ENCODE measurements around the gene TMEM86B.

The TMEM86B gene

GRCh38 chr19:55230329-55230728, 1.8 kb upstream of the TMEM86B start:
- Histone ChIP-seq H3K36me3 (peaks cover 49 to 92% (median 68%) of the 10 kb centered on the region in 3 donors), H3K27me3 (no peaks in the 10 kb centered on the region), H3K9me3 (no peaks in the 10 kb centered on the region), H3K4me1 (no peaks in the 10 kb centered on the region), H3K4me3 (no peak overlapping the region), H3K27ac (no peak overlapping the region)
- TF ChIP-seq CTCF (IDR thresholded peaks at IDR 0.05), result no peak
- no peak for DNase-seq
- intact Hi-C loops (cut with DNase I; ENCODE audit: low total_unique reads), result no loop called here

- peaks cover 49 to 87% (median 64%) of the 10 kb centered on the region in 3 donors for H3K36me3 ChIP-seq
- TF ChIP-seq CTCF (IDR thresholded peaks at IDR 0.05), result no peak
These were observed 1.2 kb upstream of the TMEM86B start for GRCh38 chr19:55229789-55230182.

GRCh38 chr19:55229145-55229788, 704 bp upstream of the TMEM86B start:
- no peak for DNase-seq
- no peaks in the 10 kb centered on the region for H3K27me3 ChIP-seq
- intact Hi-C loops (cut with DNase I; ENCODE audit: low total_unique reads), result no loop called here
- no peak for TF ChIP-seq CTCF (IDR thresholded peaks at IDR 0.05)
- no peak overlapping the region for H3K4me3 ChIP-seq
- no peaks in the 10 kb centered on the region for H3K9me3 ChIP-seq
- peaks cover 45 to 84% (median 64%) of the 10 kb centered on the region in 3 donors for H3K36me3 ChIP-seq
- H3K27ac ChIP-seq, result no peak overlapping the region
- H3K4me1 ChIP-seq, result no peaks in the 10 kb centered on the region

More at GRCh38 chr19:55229789-55230182, 1.2 kb upstream of the TMEM86B start:
- Histone ChIP-seq H3K27ac (no peak overlapping the region), H3K4me3 (no peak overlapping the region), H3K27me3 (no peaks in the 10 kb centered on the region), H3K4me1 (no peaks in the 10 kb centered on the region), H3K9me3 (no peaks in the 10 kb centered on the region)
- intact Hi-C loops (cut with DNase I; ENCODE audit: low total_unique reads), result no loop called here
- DNase-seq, result no peak

GRCh38 chr19:55228015-55228391, 560 bp downstream of the TMEM86B start:
- Histone ChIP-seq H3K27ac (no peak overlapping the region), H3K9me3 (no peaks in the 10 kb centered on the region), H3K27me3 (no peaks in the 10 kb centered on the region), H3K36me3 (peaks cover 33 to 82% (median 58%) of the 10 kb centered on the region in 3 donors), H3K4me3 (no peak overlapping the region), H3K4me1 (no peaks in the 10 kb centered on the region)
- DNase-seq, result no peak
- intact Hi-C loops (cut with DNase I; ENCODE audit: low total_unique reads), result no loop called here
- no peak for TF ChIP-seq CTCF (IDR thresholded peaks at IDR 0.05)

GRCh38 chr19:55227241-55228014, 1.1 kb downstream of the TMEM86B start:
- Histone ChIP-seq H3K4me3 (no peak overlapping the region), H3K9me3 (no peaks in the 10 kb centered on the region), H3K36me3 (peaks cover 29 to 76% (median 54%) of the 10 kb centered on the region in 3 donors), H3K27ac (no peak overlapping the region), H3K4me1 (no peaks in the 10 kb centered on the region), H3K27me3 (no peaks in the 10 kb centered on the region)
- TF ChIP-seq CTCF (IDR thresholded peaks at IDR 0.05), result no peak
- intact Hi-C loops (cut with DNase I; ENCODE audit: low total_unique reads), result no loop called here
- no peak for DNase-seq

All from tibial artery (tissue), 4 donors.